ENCODE data around the gene NUMA1.

The NUMA1 gene

GRCh38 chr11:72067676-72068075 is 12.7 kb downstream of the NUMA1 start:
- no peak for DNase-seq (ENCODE audit: low read depth in 2 of 2)

- DNase-seq (ENCODE audit: low read depth in 2 of 2), result no peak
These were observed 13.1 kb downstream of the NUMA1 start for GRCh38 chr11:72067266-72067665.

- DNase-seq (ENCODE audit: low read depth in 2 of 2), result no peak
These were observed 13.5 kb downstream of the NUMA1 start for GRCh38 chr11:72066855-72067254.

- DNase-seq (ENCODE audit: low read depth in 2 of 2), result no peak
These were observed 18.5 kb downstream of the NUMA1 start for GRCh38 chr11:72061739-72062396.

GRCh38 chr11:72058416-72059034 is 21.8 kb downstream of the NUMA1 start:
- no peak for DNase-seq (ENCODE audit: low read depth in 2 of 2)

- no peak for DNase-seq (ENCODE audit: low read depth in 2 of 2)
These were observed 31.4 kb downstream of the NUMA1 start for GRCh38 chr11:72048766-72049460.

DNA sequence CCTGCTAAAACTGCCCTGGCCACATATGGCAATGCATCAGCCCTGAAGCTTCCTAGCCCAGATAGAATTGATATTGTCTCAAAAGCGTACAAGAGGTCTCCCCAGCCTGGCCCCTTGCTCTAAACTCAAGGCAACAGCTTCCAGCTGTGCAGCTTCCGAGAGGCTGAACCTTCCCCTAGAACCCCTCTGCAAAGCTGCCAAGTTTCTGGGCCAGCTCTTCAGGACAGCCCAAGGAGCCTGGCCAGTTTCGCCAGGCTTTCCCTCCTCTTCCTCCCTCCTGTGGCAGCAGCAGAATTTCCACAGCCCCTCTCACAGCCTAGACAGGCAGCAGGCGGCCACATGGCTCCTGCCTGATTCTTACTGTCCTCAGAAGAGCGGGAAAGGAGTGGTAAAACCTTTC is 34.5 kb downstream of the NUMA1 start:
- no peak for DNase-seq (ENCODE audit: low read depth in 2 of 2)

GRCh38 chr11:72042064-72042745 is 38.1 kb downstream of the NUMA1 start:
- no peak for DNase-seq (ENCODE audit: low read depth in 2 of 2)

DNA sequence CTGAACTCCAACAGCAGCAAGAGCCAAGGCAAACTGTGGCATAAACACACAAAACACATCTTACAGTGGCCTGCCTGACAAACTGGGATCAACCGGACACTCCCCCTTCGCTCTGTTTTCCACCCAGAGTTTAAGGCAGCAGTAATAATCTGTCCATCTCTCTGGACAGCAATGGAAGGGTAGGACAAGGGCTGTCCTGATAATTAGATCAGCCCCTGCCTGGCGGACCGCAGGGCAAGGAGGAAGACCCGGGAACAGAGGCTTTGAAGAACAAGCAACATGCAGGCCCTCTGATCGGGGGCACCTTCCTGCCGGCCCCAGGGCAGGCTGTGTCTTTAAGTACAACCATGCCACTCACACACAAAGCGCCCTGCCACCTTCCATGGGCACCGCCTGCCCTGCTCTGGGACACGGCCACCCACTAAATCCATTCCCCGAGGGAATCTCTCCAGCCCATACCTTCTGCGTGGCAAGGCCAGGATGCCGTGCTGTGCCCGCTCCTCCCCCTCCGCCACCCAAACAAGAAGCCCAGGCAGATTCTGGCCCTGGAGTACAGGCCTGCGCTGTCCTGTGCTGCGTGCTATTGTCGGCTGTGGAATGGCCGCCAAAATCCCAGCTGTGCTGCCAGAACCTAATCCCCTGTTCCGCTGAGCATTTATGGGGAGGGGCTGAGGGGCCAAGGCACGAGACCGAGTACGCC is 38.8 kb downstream of the NUMA1 start:
- no peak for DNase-seq (ENCODE audit: low read depth in 2 of 2)

- DNase-seq (ENCODE audit: low read depth in 2 of 2), result peak; percentile 41 to 45
These were observed 39.6 kb downstream of the NUMA1 start for GRCh38 chr11:72040491-72041363.

DNA sequence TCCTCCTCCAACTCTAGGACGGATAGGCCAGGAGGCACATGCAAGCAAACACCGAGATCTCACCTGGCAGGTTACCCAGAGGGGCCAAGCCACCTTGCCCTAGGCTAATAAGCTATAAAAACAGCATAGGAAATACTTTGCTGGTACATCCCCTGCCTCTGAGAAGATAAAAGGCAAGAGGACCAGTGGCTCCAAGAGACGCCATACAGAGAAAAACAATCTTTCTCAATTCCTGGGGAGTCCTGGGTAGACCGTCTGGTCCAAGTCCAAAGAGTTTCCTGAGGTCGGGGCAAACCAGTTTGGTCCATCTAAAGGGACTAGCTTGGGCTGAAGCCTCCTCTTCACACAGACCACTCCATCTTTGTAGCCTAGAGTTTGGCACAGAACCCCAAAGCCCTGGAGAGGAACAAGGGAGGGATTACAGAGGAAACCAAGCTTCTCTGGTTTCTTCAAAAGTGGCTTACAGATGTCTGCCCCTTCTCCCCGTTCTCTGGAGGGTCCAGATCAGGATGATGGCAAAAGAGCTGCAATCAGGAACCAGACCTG is 40.4 kb downstream of the NUMA1 start:
- DNase-seq (ENCODE audit: low read depth in 2 of 2), result no peak

GRCh38 chr11:72039031-72039855 is 41.1 kb downstream of the NUMA1 start:
- no peak for DNase-seq (ENCODE audit: low read depth in 2 of 2)

DNA sequence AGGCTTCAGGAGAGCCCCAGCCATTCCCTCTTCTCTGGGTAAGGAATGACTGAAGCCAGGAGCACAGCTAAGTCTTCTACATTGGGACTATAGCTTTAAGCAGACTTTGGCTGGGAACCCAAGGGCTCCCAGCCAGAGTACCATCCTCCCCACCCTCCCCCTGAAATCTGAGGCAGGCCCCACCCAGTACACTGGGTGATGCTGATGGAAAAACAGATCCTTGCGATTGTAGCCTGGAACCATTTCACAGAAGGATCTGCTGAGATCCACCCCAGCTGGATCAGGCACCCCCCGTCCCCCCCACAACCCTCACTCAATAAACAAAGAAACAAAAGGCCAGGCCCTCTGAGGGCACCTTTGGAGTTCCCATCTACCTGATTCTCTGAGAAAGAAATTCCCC is 41.9 kb downstream of the NUMA1 start:
- DNase-seq (ENCODE audit: low read depth in 2 of 2), result no peak

DNA sequence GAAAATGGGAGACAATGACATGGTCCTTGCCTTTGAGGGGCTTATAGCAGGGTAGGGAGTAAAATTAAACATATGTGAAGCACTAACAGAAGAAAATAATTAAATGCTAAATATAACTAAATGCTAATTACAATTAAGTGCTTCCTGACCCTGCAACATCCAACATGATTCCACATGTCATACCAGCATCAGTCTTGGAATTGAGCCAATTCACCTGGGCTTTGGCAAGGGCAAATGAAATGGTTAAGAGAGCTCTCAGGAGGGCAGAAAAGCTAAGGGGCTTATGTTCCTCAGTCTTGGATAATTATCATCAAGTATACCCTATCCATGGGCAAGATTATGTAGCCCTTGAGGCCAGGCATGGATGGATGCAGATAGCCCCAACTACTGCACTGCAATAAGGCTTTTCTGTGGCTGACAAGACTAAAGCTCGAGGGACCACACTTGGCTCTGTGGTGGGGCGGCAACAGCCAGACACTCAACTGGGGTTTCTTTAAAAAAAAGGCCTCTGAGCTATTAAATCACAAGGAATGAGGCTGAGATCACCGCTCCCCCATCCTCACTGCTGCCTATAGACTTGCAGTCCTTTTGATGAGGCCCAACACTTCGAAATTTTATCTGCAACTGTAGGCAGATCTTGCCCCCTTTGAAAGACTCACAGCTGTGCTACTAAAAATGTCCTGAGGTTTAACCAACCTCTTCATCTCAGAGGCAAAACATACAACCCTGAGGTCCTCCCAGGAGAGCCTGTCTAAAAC is 42.6 kb downstream of the NUMA1 start:
- no peak for DNase-seq (ENCODE audit: low read depth in 2 of 2)

DNA sequence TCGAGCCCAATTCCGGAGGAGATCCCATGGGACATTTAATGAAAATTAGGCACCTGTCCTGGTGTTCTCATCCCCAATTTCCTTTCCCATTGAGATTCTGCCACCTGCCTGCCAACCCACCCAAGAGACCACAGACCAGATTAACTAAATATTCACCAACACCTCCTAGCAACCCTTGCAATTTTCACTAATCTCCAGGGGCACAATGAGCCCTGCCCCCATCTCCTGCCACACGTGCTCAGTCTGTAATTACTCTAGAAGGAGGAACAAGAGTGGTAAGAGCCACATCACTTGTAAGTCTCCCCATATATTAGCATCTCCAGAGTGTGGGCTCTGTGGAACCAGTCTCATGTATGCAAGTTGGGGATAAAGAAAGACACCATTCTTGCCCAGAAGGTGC is 43.7 kb downstream of the NUMA1 start:
- no peak for DNase-seq (ENCODE audit: low read depth in 2 of 2)

- no peak for DNase-seq (ENCODE audit: low read depth in 2 of 2)
These were observed 49.8 kb downstream of the NUMA1 start for GRCh38 chr11:72030472-72031045.

GRCh38 chr11:72026090-72026489 is 54.3 kb downstream of the NUMA1 start:
- no peak for DNase-seq (ENCODE audit: low read depth in 2 of 2)

DNA sequence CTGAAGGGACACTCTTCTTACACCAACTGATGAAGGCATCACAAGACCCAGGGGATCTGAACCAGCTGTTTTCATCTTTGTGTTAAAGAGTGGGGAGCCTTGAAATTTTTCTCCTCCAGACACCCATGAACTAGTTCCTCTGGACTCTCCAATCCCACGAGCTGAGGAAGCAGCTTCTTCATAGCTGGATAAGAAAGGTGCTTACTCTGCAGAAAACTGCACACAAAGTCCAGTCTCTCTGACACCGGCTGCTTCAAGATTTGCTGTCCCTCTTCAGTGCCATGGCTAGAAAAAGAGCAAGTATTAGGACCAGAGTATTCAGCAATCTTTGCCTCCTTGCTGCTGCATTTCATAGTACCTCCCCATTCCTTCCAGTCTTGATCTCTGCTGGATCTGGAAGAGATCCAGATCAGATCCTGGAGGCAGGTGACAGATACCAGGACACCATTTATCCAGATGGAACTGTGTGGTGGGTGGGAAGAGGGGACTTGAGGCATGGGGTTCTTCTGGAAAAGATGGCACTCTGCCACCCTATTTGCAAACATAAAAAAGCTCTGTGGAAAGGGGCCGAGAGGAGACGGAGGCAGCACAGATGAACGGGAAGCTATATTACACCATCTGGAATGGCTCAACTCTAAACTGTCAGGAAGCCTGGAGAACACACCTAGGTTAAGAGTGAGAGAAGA is 56.1 kb downstream of the NUMA1 start:
- DNase-seq (ENCODE audit: low read depth in 2 of 2), result no peak

Data from activated CD8-positive, alpha-beta memory T cell treated with anti-CD3 and anti-CD28 coated beads for 4 hours (primary cell).